CD4-positive, alpha-beta T cell treated with Interleukin-21 for 1 hour (primary cell): Measurements from ENCODE around the gene MOB2.

ENCODE experiments used
- DNase-seq: peaks from one replicate; pipeline ENCODE4 v3.0.0-alpha.2; 2020

MOB2 gene

GRCh38 chr11:1502954-1503707, 16.6 kb upstream of the MOB2 start:
- DNase-seq = no peak

DNA sequence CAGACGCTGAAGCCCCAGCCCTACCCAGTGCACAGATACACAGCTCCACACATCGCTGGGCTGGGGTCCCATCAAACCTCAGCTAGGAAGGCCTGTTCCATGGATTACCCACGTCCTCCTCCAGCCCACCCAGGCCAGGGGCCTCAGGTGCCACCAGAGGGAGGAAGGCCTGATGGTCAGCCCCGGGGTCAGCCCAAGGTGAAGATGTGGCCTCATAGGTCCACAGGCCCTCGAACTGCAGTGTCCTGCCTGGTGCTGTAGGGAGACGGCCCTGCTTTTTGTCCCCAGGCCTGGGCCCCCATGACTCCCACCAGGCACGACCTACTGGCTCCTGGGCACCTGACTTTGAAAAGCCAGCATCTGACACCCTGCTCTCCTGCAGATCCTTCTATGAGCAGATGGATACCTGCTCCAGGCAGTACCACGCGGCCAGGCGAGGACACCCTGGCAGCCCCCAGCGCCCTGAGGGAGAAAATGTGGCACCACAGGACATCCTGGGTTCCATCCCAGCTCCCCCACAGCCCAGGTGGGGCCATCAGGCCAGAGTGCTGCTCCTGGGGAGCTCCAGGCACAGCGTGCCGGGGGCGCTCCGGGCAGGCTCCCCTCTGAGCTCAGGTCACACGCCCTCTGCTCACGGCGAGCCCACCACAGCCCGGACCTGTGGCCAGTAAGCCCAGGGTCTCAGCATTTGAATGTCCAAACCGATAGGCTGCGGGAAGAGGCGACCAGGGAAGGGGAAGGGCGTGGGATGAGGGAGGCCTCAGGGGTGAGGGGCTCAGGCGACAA, 15.8 kb upstream of the MOB2 start:
- DNase-seq = no peak

DNA sequence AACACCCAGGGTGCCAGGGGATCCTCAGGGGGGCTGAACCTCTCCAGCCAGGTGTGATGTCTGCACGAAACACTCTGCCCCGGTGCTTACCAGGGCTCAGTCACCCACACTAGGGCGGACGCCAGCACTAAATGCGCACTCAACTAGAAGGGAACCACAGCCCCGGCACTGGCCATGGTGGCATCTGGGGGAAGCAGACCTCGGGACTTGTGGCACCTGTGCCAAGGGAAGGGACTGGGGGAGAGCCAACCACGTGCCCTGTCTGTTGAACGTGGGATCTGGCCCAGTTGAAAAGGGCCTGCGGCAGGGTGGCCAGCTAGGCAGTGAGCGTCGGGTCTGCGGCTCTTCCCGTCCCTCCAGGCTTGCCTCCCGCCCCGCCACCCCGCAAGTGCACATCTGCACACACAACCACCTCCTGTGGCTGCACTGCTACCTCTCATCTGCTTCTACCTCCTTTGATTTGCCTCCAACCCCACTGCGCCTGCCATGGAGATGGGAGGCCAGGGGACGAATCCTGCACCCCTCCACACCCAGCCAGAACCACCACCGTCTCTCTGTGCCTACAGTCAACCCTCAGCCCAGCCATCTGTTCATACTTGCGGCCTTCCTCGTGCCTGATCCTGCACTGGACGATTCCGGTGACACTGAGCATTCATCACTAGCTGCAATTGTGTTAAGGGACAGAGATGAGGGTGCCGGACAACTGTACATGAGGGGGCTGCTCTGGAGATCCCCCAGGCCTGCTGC, 15.0 kb upstream of the MOB2 start:
- DNase-seq = no peak

GRCh38 chr11:1500466-1501420, 14.2 kb upstream of the MOB2 start:
- no peak for DNase-seq

GRCh38 chr11:1499899-1500298, 13.3 kb upstream of the MOB2 start:
- no peak for DNase-seq

DNA sequence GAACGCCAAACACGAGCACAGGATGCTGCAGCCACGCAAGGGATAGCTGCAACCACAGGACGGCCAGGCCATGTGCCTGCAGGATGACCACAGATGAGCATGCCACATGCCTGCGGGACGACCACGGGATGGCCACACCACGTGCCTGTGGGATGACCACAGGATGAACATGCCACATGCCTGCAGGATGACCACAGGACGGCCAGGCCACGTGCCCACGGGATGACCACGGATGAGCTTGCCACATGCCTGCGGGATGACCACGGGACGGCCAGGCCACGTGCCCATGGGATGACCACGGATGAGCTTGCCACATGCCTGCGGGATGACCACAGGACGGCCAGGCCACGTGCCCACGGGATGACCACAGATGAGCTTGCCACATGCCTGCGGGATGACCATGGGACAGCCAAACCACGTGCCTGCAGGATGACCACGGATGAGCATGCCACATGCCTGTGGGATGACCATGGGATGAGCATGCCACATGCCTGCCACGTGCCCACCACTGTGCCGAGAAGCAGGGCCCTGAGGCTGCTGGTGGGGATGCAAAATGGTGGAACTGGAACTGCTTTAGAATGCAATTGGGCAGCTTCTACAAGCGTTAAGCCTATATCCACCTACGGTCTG, 12.8 kb upstream of the MOB2 start:
- DNase-seq = no peak

GRCh38 chr11:1498262-1498661, 11.7 kb upstream of the MOB2 start:
- DNase-seq = no peak

DNA sequence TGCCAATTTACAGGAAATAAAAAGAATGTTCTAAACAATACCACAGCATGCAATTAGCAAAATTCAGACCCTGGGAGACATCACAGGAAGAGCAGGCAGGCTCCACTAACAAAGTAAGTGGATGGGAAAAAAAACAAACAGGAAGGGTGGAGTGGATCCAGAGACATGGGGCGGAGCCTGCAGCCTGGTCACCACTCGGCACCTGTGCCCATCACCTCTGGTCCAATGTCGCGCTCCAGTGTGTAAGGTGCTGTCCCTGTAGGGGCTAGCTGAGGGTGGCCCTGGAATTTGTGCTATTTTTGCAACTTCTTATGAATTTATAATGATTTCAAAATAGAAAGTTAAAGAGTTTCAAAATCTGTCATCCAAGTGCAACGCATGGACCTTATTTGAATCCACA, 11.0 kb upstream of the MOB2 start:
- DNase-seq = no peak

DNA sequence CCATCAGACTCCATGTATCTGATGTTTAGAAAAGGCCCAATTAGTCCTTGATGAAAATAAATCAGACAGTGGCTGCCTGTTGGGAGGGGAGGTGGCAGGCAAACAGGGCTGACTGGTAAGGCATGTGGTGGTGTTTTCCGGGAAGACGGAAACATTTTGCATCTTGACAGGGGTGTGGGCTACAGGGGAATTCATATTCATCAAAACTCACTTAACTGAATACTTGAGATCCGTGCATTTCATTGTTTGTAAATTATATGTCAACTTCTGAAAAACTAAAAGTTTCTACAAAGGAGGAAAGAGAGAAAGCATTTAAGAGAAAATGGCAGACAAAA, 10.1 kb upstream of the MOB2 start:
- DNase-seq = no peak

DNA sequence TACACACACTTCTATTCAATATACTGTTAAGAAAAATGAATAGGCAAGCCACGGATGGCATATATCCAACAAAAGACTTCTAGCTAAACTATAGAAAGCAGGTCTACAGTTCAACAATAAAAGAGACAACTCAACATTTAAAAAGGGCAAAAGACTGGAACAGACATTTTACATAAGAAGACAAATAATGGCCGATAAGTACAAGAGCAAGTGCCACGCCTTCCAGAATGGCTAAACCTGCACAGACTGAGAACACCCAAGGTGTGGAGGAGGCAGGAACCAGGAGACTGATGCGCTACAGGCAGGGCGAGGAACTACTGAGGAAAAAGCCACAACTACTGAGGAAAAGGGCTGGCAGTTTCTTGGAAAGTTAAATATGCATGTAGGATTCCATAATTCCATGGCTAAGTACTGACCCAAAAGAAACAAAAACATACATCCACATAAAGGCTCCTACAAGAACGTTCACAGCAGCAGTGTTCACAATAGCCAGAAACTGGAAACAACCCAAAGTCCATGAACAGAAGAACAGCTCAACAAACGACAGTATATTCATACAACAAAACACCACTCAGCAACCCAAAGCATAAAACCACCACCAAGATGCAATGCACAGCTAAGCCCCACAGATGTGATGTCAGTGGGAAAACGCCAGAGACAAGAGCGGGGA, 9.6 kb upstream of the MOB2 start:
- no peak for DNase-seq

DNA sequence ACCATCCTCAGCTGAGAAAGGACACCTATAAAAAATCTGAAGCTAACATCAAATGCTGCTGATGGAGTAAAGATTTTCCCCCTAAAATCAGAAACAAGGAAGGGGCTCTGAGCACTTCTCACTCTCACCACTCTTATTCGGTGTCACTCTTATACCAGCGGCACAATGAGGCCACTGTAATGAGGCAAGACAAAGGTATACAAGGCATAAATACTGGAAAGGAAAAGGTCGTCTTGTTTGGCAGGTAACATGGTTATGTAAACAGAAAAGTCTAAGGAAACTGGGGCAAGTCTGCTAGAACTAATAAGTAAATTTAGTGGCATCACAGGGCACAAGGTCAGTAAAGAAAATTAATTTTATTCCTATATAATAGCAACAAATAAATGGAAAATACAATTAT, 8.1 kb upstream of the MOB2 start:
- DNase-seq = no peak

DNA sequence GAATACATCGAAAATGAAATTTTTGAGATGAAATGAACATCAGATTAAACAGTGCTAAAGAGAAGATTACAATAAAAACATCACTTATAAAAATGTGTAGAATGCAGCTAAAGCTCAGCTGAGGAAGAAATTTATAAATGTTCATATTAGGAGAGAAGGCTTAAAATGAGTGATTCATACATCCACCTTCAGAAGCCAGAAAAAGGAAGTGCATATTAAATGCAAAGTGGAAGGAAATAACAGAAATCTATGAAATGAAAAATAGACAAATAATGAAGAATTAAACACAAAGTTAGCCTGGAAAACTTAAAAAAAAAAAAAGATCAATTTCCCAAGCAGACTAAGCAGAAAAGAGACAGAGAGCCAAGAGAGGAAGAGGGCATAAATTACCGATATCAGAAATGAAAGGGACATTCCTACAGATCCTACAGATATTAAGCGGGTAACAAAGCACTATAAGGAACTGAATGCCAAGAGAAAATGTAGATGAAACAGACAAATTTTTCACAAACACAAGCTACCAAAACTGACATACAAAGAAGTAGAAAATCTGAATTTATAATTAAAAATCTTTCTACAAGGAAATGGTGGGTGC, 7.2 kb upstream of the MOB2 start:
- no peak for DNase-seq

DNA sequence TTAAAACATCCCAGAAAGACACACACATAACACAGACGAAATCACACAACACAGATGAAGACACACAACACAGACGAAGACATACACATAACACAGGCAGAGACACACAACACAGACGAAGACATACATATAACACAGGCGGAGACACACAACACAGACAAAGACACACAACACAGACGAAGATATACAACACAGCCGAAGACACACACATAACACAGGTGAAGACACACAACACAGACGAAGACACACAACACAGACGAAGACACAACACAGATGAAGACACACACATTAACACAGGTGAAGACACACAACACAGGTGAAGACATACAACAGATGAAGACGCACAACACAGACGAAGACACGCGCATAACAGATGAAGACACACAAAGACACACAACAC, 4.8 kb upstream of the MOB2 start:
- no peak for DNase-seq

DNA sequence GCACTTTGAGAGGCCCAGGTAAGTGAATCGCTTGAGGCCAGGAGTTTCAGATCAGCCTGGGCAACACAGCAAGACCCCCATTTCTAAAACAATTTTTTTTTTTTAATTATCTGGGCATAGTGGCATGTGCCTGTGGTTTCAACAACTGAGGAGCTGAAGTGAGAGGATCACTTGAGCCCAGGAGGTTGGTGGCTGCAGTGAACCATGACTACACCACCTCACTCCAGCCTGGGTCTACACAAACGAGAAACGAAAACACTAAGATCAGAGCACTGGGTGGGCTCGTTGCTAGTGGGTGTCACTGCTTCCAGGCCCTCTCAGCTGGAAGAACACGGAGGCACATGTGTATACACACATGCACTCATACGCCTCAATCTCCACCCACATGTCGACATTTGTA, 4.1 kb upstream of the MOB2 start:
- DNase-seq = no peak

- no peak for DNase-seq
These were observed 2.1 kb upstream of the MOB2 start for GRCh38 chr11:1488575-1489180.

GRCh38 chr11:1487851-1488574, 1.4 kb upstream of the MOB2 start:
- DNase-seq = no peak

- DNase-seq = no peak
These were observed 692 bp upstream of the MOB2 start for GRCh38 chr11:1487091-1487850.

DNA sequence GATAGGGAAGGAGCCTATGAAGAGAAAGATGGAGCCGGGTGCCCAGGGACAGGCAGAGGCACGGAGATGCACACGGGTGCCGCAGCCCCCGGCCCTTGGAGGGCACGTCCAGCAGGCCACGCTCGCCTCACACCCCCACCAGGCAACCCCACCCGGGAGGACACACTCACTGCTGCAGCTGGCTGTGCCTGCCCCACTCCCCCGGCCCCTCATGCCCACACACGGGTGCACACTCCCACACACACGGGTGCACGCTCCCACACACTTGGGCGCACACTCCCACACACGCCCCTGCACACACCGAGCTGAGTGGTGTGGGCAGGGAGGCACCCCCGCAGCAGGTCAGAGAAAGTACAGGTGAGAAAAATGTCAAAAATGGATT, 1.1 kb downstream of the MOB2 start:
- no peak for DNase-seq
